K562 (cell line): ENCODE data around the gene AK4. TPM values are rescaled to one million over a fixed set of nuclear protein-coding genes. Genes with fewer than 3 reads are reported as not detected.

Source experiments
- ATAC-seq: fragments of 200-7000 bp; cut with Tn5 transposase; 3 replicates; pipeline ENCODE4 v1.9.1; 2020; ENCODE audit warnings: moderate library complexity
- BruUV-seq: library from RNA; stranded (reverse); fragments of 400-500 nt; replicated peaks from 2 replicates; lab custom pipeline; 2021; lab: Mats Ljungman, UMichigan
- CTCF ChIA-PET: fragments of 300-600 bp; formaldehyde crosslinking; extraction: SDS; loops from one replicate; lab custom pipeline; 2021; ENCODE audit warnings: low intra/inter-chr PET ratio; lab: Yijun Ruan, JAX
- POLR2A ChIA-PET: fragments of 300-600, 350-650 bp; sonication (Branson Sonifier 250); formaldehyde crosslinking; extraction: SDS; loops from one replicate; lab custom pipeline; 2021; ENCODE audit warnings: antibody characterized with exemption, inconsistent platforms; lab: Yijun Ruan, JAX
- DNase-seq, 4 experiments: peaks; one replicate each; pipeline versions ENCODE4 v3.0.0 to v3.0.0-alpha.2; 2011 to 2018; ENCODE audit warnings: low spot score in 3 of 4, mixed read lengths in 3 of 4; ENCODE audit errors: extremely low read depth in 1 of 4
- FAIRE-seq: peaks from 2 replicates; lab custom pipeline; 2011; peaks lifted over from hg19 to GRCh38; lab: Jason Lieb, UNC
- H2AFZ ChIP-seq: 2 replicates; pipeline ENCODE4 v1.6.0; 2011; ENCODE audit warnings: low read depth, low read length, control low read depth, inconsistent platforms
- H3K27ac ChIP-seq: fragments of 200-600 bp; 3 replicates; pipeline ENCODE4 v1.8.0; 2011; ENCODE audit warnings: low read depth, mild to moderate bottlenecking, control low read depth, inconsistent platforms, low read length, moderate library complexity, mixed read lengths; ENCODE audit errors: extremely low read depth
- H3K27me3 ChIP-seq, 2 experiments: fragments of 300-600 bp in 1 of 2; 2 replicates in 1 of 2; 3 replicates in 1 of 2; pipeline versions ENCODE4 v1.6.0 to v1.8.0; 2011; ENCODE audit warnings: inconsistent platforms in 2 of 2, low read length in 2 of 2, mild to moderate bottlenecking in 1 of 2, mixed read lengths in 1 of 2, moderate library complexity in 1 of 2; ENCODE audit not compliant: control insufficient read depth in 2 of 2, insufficient read depth in 2 of 2
- H3K36me3 ChIP-seq: fragments of 300-600 bp; 3 replicates; pipeline ENCODE4 v1.8.0; 2011; ENCODE audit warnings: mild to moderate bottlenecking, low read length, inconsistent platforms; ENCODE audit not compliant: control insufficient read depth, insufficient read depth
- H3K4me1 ChIP-seq, 2 experiments: fragments of 200-600 bp in 1 of 2; replicated peaks in 1 of 2; 2 replicates in 1 of 2; 3 replicates in 1 of 2; pipeline versions ENCODE4 v1.5.1 to v1.8.0; 2011; ENCODE audit warnings: inconsistent platforms in 2 of 2, low read length in 2 of 2, mild to moderate bottlenecking in 1 of 2, mixed read lengths in 1 of 2, moderate library complexity in 1 of 2; ENCODE audit not compliant: control insufficient read depth in 2 of 2, insufficient read depth in 2 of 2
- H3K4me2 ChIP-seq: 2 replicates; pipeline ENCODE4 v1.6.1; 2011; ENCODE audit warnings: low read length, control low read depth, inconsistent platforms, mixed read lengths; ENCODE audit not compliant: insufficient read depth
- H3K4me3 ChIP-seq: fragments of 200-600 bp; sonication (generic), shearing (Covaris generic); 2 replicates; pipeline ENCODE4 v1.5.1; 2016; ENCODE audit warnings: control low read depth, inconsistent platforms
- H3K79me2 ChIP-seq: fragments of 200-600 bp; 3 replicates; pipeline ENCODE4 v1.8.0; 2011; ENCODE audit warnings: low read length, inconsistent platforms; ENCODE audit not compliant: control insufficient read depth, insufficient read depth
- H3K9ac ChIP-seq, 2 experiments: 2 replicates each; pipeline versions ENCODE4 v1.6.0 to v1.6.1; 2011; ENCODE audit warnings: low read depth in 2 of 2, low read length in 2 of 2, control low read depth in 1 of 2, inconsistent platforms in 1 of 2, mild to moderate bottlenecking in 1 of 2, mixed read lengths in 1 of 2; ENCODE audit not compliant: insufficient read depth in 1 of 2
- H3K9me1 ChIP-seq: one replicate; pipeline ENCODE4 v1.6.0; 2011; ENCODE audit warnings: inconsistent platforms, mild to moderate bottlenecking, low read length, moderate library complexity; ENCODE audit not compliant: control insufficient read depth, insufficient read depth
- H3K9me3 ChIP-seq: replicated peaks from 2 replicates; pipeline ENCODE4 v1.5.1; 2011; ENCODE audit warnings: low read depth, low read length, inconsistent platforms; ENCODE audit not compliant: control insufficient read depth, insufficient read depth
- H4K20me1 ChIP-seq: replicated peaks from 2 replicates; pipeline ENCODE4 v1.6.1; 2011; ENCODE audit warnings: low read length, inconsistent platforms, mixed read lengths; ENCODE audit not compliant: control insufficient read depth, insufficient read depth
- DPF2 ChIP-seq: fragments of 450-650 bp; IDR thresholded peaks from 2 replicates; pipeline ENCODE4 v1.6.1; 2016
- FOSL1 ChIP-seq: fragments of 200-800 bp; sonication (Bioruptor generic); conservative IDR thresholded peaks from 2 replicates; pipeline ENCODE4 v1.6.1; 2016; ENCODE audit warnings: missing genetic modification characterization, missing compliant biosample characterization
- JUN ChIP-seq, 2 experiments: sonication (generic) in 1 of 2; formaldehyde crosslinking in 1 of 2; IDR thresholded peaks; 2 replicates each; pipeline versions ENCODE4 v1.6.1 to v1.8.0; 2012 to 2022; ENCODE audit warnings: borderline replicate concordance in 2 of 2, mild to moderate bottlenecking in 2 of 2, improper control_type of control experiment in 1 of 2, low read depth in 1 of 2, low read length in 1 of 2, missing genetic modification reagents in 1 of 2
- JUND ChIP-seq, 2 experiments: IDR thresholded peaks; 2 replicates in 1 of 2; 3 replicates in 1 of 2; pipeline ENCODE4 v1.6.1; 2011; ENCODE audit warnings: borderline replicate concordance in 2 of 2, low read depth in 2 of 2, low read length in 2 of 2, improper control_type of control experiment in 1 of 2, missing biosample characterization in 1 of 2, missing genetic modification characterization in 1 of 2, missing genetic modification reagents in 1 of 2
- MAFG ChIP-seq: fragments of 450-650 bp; conservative IDR thresholded peaks from 2 replicates; pipeline ENCODE4 v1.6.1; 2016; ENCODE audit warnings: missing genetic modification characterization, missing compliant biosample characterization
- SMARCA4 ChIP-seq: fragments of 450-650 bp; IDR thresholded peaks from 2 replicates; pipeline ENCODE4 v1.6.1; 2016
- SMARCE1 ChIP-seq: fragments of 450-650 bp; IDR thresholded peaks from 2 replicates; pipeline ENCODE4 v1.7.1; 2016; ENCODE audit warnings: mild to moderate bottlenecking
- TEAD4 ChIP-seq, 2 experiments: sonication (generic) in 1 of 2; formaldehyde crosslinking in 1 of 2; IDR thresholded peaks; 2 replicates each; pipeline versions ENCODE4 v1.6.1 to v1.8.0; 2012 to 2022; ENCODE audit warnings: borderline replicate concordance in 1 of 2, inconsistent platforms in 1 of 2, low read length in 1 of 2, mild to moderate bottlenecking in 1 of 2, missing genetic modification reagents in 1 of 2
- ZNF436 ChIP-seq: fragments of 250-450, 450-650 bp; sonication (Bioruptor Pico); formaldehyde crosslinking; IDR thresholded peaks from 2 replicates; pipeline ENCODE4 v1.7.0; 2020; ENCODE audit warnings: mild to moderate bottlenecking
- ZNF707 ChIP-seq: fragments of 250-450 bp; sonication (Bioruptor Pico); conservative IDR thresholded peaks from 2 replicates; pipeline ENCODE4 v1.8.0; 2022; ENCODE audit warnings: inconsistent platforms, mild to moderate bottlenecking, moderate library complexity
- WGBS: fragments of 100-300 bp; shearing (Covaris generic); methylation state at CpG from one replicate; pipeline ENCODE4 v1.1.6; 2016; ENCODE audit warnings: low coverage, mixed read lengths; ENCODE audit not compliant: insufficient coverage; ENCODE audit errors: missing lambda C conversion rate; 5-methylcytosine and 5-hydroxymethylcytosine counted together
- in situ Hi-C: fragments of 300-500 bp; cut with MboI; formaldehyde crosslinking; loops from 4 replicates; pipeline ENCODE4 v1.15.0; 2018; ENCODE audit warnings: inconsistent platforms, mixed read lengths
- intact Hi-C: fragments of 100-400 bp; cut with micrococcal nuclease; formaldehyde crosslinking; loops from 2 replicates; pipeline ENCODE4 v1.14.2; 2022
- polyA plus RNA-seq, 8 experiments: library from polyadenylated mRNA; depleted of rRNA in 4 of 8; stranded (reverse) in 5 of 8; unstranded in 3 of 8; fragments of >200 nt; fragmentation: Nextera tagmentation in 2 of 8; fragmentation: Illumina TruSeq in 1 of 8; extraction: Ambion mirVana in 2 of 8; extraction: Trizol in 1 of 8; gene quantifications; 2 replicates each; pipeline versions ENCODE4 v1.2.1 to v1.2.3, GENCODE V29; 2011 to 2014; ENCODE audit warnings: inconsistent platforms in 1 of 8, missing spikeins in 1 of 8
- total RNA-seq, 7 experiments: library from RNA; depleted of rRNA in 6 of 7; stranded (reverse); fragments of >200 nt in 6 of 7; fragmentation: Illumina TruSeq in 2 of 7; extraction: Trizol in 2 of 7; gene quantifications; 2 replicates each; pipeline versions ENCODE4 v1.2.1 to v1.2.3, GENCODE V29; 2011 to 2021; ENCODE audit warnings: low replicate concordance in 1 of 7
- TF ChIP-seq, protein P1 (sequence below): fragments of 450-650 bp; conservative IDR thresholded peaks from 2 replicates; pipeline ENCODE4 v1.6.1; 2016; ENCODE audit warnings: missing genetic modification characterization, low read depth, mild to moderate bottlenecking, control low read depth, missing compliant biosample characterization
- TF ChIP-seq, protein P2 (sequence below): fragments of 200-800 bp; sonication (Bioruptor generic); IDR thresholded peaks from 2 replicates; pipeline ENCODE4 v1.6.1; 2016; ENCODE audit warnings: missing genetic modification characterization, missing compliant biosample characterization
- TF ChIP-seq, protein P3 (sequence below): fragments of 450-650 bp; IDR thresholded peaks from one replicate; pipeline ENCODE4 v1.6.1; 2018; ENCODE audit warnings: mild to moderate bottlenecking, moderate library complexity; ENCODE audit not compliant: partially characterized antibody

The AK4 gene
- total and polyA plus RNA-seq, 9 of the 15 experiments (the other 6 are each of a cell fraction or from before 2014, with no cell fraction given) = 10.4 to 96.6 (median 21.5) TPM

DNA sequence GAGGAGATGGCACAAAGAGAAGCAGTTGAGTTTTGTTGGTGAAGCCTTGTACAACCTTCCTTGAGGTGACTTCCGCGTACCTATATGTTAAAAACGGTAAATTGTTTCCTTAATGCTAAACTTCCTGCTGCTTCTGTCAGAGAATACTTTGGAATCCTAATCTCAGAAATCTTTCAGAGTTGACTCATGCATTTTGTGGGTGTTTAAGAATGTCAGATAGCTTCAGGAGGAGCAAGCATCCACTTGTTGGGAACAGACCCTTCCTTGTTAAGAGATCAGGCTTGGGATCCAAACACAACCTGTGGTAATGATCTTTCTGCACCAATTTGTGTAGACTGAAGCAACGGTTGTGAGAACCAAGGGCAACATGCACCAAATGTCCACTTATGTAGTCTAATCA is 29.5 kb downstream of the AK4 start:
- ChIA-PET CTCF (no interaction called here), POLR2A (interaction anchor here (1.5 kb wide), 1 partner anchor 32 kb away, joined by 6 read pairs; no protein-coding TSS in a partner anchor)
- Histone ChIP-seq H3K36me3 (no peaks in the 10 kb centered on the region), H3K27ac (no peak overlapping the region), H2AFZ (no peak overlapping the region), H3K4me2 (no peak overlapping the region), H3K4me3 (no peak overlapping the region), H3K9me3 (no peaks in the 10 kb centered on the region), H3K4me1 (peaks cover 7 to 37% of the 10 kb centered on the region in 2 experiments; a peak in 3 of 5 replicates), H3K9ac (no peak overlapping the region), H3K27me3 (no peaks in the 10 kb centered on the region), H3K9me1 (peaks cover 3% of the 10 kb centered on the region), H4K20me1 (peaks cover 6% of the 10 kb centered on the region; the same call in 1 of the 2 replicates), H3K79me2 (peaks cover 68% of the 10 kb centered on the region)
- BruUV-seq = no TSS peak
- FAIRE-seq (peak; percentile 72), ATAC-seq (no peak), DNase-seq (no peak)
- 27% methylated on average over 4 of the region's 4 CpGs for WGBS
- intact Hi-C loops (no loop called here), in situ Hi-C loops (no loop called here)
- 0 out of 2 replicates have a peak, but pooled peaks have one; percentile 19 for TF ChIP-seq SMARCA4
- peak; percentile 27; the same call in 1 of the 2 replicates for TF ChIP-seq TEAD4 (IDR thresholded peaks at IDR 0.05; ENCODE audit: low read length)
- TF ChIP-seq TEAD4 (CRISPR knock-in tag; IDR thresholded peaks at IDR 0.05; ENCODE audit: borderline replicate concordance) = no peak
- TF ChIP-seq DPF2 = peak; percentile 38; the same call in 1 of the 2 replicates
- TF ChIP-seq MAFG (tag) = no peak
- TF ChIP-seq FOSL1 (tag) = peak; percentile 83
- TF ChIP-seq SMARCE1 = peak; percentile 57; the same call in 1 of the 2 replicates
- TF ChIP-seq, protein P1, sequence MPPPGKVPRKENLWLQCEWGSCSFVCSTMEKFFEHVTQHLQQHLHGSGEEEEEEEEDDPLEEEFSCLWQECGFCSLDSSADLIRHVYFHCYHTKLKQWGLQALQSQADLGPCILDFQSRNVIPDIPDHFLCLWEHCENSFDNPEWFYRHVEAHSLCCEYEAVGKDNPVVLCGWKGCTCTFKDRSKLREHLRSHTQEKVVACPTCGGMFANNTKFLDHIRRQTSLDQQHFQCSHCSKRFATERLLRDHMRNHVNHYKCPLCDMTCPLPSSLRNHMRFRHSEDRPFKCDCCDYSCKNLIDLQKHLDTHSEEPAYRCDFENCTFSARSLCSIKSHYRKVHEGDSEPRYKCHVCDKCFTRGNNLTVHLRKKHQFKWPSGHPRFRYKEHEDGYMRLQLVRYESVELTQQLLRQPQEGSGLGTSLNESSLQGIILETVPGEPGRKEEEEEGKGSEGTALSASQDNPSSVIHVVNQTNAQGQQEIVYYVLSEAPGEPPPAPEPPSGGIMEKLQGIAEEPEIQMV (tag) = no peak
- TF ChIP-seq JUND (IDR thresholded peaks at IDR 0.05; ENCODE audit: borderline replicate concordance, low read depth, low read length) = peak; percentile 84
- TF ChIP-seq JUND (tag; IDR thresholded peaks at IDR 0.05; ENCODE audit: borderline replicate concordance, low read depth, low read length) = peak; percentile 66; the same call in 1 of the 3 replicates
- TF ChIP-seq ZNF436 (CRISPR knock-in tag) = no peak
- TF ChIP-seq, protein P2, sequence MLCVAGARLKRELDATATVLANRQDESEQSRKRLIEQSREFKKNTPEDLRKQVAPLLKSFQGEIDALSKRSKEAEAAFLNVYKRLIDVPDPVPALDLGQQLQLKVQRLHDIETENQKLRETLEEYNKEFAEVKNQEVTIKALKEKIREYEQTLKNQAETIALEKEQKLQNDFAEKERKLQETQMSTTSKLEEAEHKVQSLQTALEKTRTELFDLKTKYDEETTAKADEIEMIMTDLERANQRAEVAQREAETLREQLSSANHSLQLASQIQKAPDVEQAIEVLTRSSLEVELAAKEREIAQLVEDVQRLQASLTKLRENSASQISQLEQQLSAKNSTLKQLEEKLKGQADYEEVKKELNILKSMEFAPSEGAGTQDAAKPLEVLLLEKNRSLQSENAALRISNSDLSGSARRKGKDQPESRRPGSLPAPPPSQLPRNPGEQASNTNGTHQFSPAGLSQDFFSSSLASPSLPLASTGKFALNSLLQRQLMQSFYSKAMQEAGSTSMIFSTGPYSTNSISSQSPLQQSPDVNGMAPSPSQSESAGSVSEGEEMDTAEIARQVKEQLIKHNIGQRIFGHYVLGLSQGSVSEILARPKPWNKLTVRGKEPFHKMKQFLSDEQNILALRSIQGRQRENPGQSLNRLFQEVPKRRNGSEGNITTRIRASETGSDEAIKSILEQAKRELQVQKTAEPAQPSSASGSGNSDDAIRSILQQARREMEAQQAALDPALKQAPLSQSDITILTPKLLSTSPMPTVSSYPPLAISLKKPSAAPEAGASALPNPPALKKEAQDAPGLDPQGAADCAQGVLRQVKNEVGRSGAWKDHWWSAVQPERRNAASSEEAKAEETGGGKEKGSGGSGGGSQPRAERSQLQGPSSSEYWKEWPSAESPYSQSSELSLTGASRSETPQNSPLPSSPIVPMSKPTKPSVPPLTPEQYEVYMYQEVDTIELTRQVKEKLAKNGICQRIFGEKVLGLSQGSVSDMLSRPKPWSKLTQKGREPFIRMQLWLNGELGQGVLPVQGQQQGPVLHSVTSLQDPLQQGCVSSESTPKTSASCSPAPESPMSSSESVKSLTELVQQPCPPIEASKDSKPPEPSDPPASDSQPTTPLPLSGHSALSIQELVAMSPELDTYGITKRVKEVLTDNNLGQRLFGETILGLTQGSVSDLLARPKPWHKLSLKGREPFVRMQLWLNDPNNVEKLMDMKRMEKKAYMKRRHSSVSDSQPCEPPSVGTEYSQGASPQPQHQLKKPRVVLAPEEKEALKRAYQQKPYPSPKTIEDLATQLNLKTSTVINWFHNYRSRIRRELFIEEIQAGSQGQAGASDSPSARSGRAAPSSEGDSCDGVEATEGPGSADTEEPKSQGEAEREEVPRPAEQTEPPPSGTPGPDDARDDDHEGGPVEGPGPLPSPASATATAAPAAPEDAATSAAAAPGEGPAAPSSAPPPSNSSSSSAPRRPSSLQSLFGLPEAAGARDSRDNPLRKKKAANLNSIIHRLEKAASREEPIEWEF (CRISPR knock-in tag) = no peak
- TF ChIP-seq JUN (IDR thresholded peaks at IDR 0.05; ENCODE audit: borderline replicate concordance, low read depth, low read length) = 0 out of 2 replicates have a peak, but pooled peaks have one; percentile 29
- no peak for TF ChIP-seq JUN (CRISPR knock-in tag; IDR thresholded peaks at IDR 0.05; ENCODE audit: borderline replicate concordance)
- TF ChIP-seq, protein P3, sequence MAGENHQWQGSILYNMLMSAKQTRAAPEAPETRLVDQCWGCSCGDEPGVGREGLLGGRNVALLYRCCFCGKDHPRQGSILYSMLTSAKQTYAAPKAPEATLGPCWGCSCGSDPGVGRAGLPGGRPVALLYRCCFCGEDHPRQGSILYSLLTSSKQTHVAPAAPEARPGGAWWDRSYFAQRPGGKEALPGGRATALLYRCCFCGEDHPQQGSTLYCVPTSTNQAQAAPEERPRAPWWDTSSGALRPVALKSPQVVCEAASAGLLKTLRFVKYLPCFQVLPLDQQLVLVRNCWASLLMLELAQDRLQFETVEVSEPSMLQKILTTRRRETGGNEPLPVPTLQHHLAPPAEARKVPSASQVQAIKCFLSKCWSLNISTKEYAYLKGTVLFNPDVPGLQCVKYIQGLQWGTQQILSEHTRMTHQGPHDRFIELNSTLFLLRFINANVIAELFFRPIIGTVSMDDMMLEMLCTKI = no peak
- TF ChIP-seq ZNF707 = no peak
